Caco-2 (cell line): ENCODE results near the gene WDR81. TPM values are rescaled to one million over a fixed set of nuclear protein-coding genes. Genes with fewer than 3 reads are reported as not detected.
"Not testable (repeated sequence)": the region's sequence is repeated elsewhere in the genome, so short reads cannot be mapped to it uniquely, and the experiment has no call there.

Experiments
- BruUV-seq: library from RNA; stranded (reverse); fragments of 400-500 nt; replicated peaks from 2 replicates; lab custom pipeline; 2021; lab: Mats Ljungman, UMichigan
- CTCF ChIA-PET: fragments of 300-600 bp; sonication (Branson Sonifier 250); formaldehyde crosslinking; loops from one replicate; lab custom pipeline; 2022; ENCODE audit warnings: antibody characterized with exemption; lab: Charles Lee
- POLR2A ChIA-PET: fragments of 300-600 bp; sonication (Branson Sonifier 250); formaldehyde crosslinking; loops from one replicate; lab custom pipeline; 2022; ENCODE audit warnings: antibody characterized with exemption; lab: Charles Lee
- DNase-seq, 2 experiments: peaks; one replicate each; pipeline versions ENCODE4 v3.0.0 to v3.0.0-alpha.2; 2020 to 2022
- H3K27me3 ChIP-seq: replicated peaks from 2 replicates; pipeline ENCODE4 v1.6.0; 2011; ENCODE audit warnings: low read length; ENCODE audit not compliant: control insufficient read depth, insufficient read depth
- H3K36me3 ChIP-seq: 2 replicates; pipeline ENCODE4 v1.5.1; 2011; ENCODE audit warnings: low read length; ENCODE audit not compliant: control insufficient read depth, insufficient read depth
- H3K4me1 ChIP-seq: fragments of 250-450 bp; sonication (Bioruptor Pico); 2 replicates; pipeline ENCODE4 v1.5.1; 2020; ENCODE audit warnings: mild to moderate bottlenecking
- H3K4me3 ChIP-seq: 2 replicates; pipeline ENCODE4 v1.5.1; 2011; ENCODE audit warnings: low read depth, mild to moderate bottlenecking, control low read depth, low read length
- H3K9me3 ChIP-seq: fragments of 250-450 bp; sonication (Bioruptor Pico); 2 replicates; pipeline ENCODE4 v1.5.1; 2020; ENCODE audit warnings: mild to moderate bottlenecking, moderate library complexity
- H3K27ac Mint-ChIP-seq: one replicate; pipeline ENCODE4 v1.8.0; 2022; ENCODE audit warnings: mixed read lengths; ENCODE audit not compliant: unreplicated experiment
- H3K27me3 Mint-ChIP-seq: one replicate; pipeline ENCODE4 v1.8.0; 2022; ENCODE audit warnings: mixed read lengths; ENCODE audit not compliant: insufficient read depth, unreplicated experiment
- H3K36me3 Mint-ChIP-seq: one replicate; pipeline ENCODE4 v1.8.0; 2022; ENCODE audit warnings: mild to moderate bottlenecking, mixed read lengths; ENCODE audit not compliant: insufficient read depth, unreplicated experiment
- H3K4me1 Mint-ChIP-seq: one replicate; pipeline ENCODE4 v1.8.0; 2022; ENCODE audit warnings: low read depth, mixed read lengths; ENCODE audit not compliant: unreplicated experiment
- H3K4me3 Mint-ChIP-seq: one replicate; pipeline ENCODE4 v1.8.0; 2022; ENCODE audit warnings: mild to moderate bottlenecking, moderate library complexity, mixed read lengths; ENCODE audit not compliant: unreplicated experiment
- H3K9me3 Mint-ChIP-seq: one replicate; pipeline ENCODE4 v1.8.0; 2022; ENCODE audit warnings: mixed read lengths; ENCODE audit not compliant: unreplicated experiment
- intact Hi-C: fragments of 100-400 bp; cut with micrococcal nuclease; formaldehyde crosslinking; loops from one replicate; pipeline ENCODE4 v1.10.0; 2022; ENCODE audit not compliant: unreplicated experiment
- total RNA-seq: library from RNA; stranded (reverse); gene quantifications from 2 replicates; pipeline ENCODE4 v1.2.3, GENCODE V29; 2022
- TF ChIP-seq, protein P1 (sequence below), 2 experiments: fragments of 200-600 bp in 1 of 2; IDR thresholded peaks; 1 replicate in 1 of 2; 2 replicates in 1 of 2; pipeline versions ENCODE4 v1.5.1 to v1.8.0; 2011 to 2022; ENCODE audit warnings: antibody characterized with exemption in 1 of 2, control low read depth in 1 of 2, inconsistent platforms in 1 of 2, low read depth in 1 of 2, low read length in 1 of 2, mild to moderate bottlenecking in 1 of 2, moderate library complexity in 1 of 2; ENCODE audit not compliant: insufficient read depth in 1 of 2, severe bottlenecking in 1 of 2, unreplicated experiment in 1 of 2

The WDR81 gene
- total RNA-seq, 1 experiment from 2014 or later, result 26.6 TPM

GRCh38 chr17:1697681-1698080 lies 26.8 kb upstream of the WDR81 start:
- BruUV-seq, result no TSS peak
- Histone ChIP-seq H3K4me3 (no peak overlapping the region), H3K4me1 (peaks cover 5% of the 10 kb centered on the region; the same call in 1 of the 2 replicates), H3K27me3 (no peaks in the 10 kb centered on the region), H3K9me3 (no peaks in the 10 kb centered on the region), H3K36me3 (no peaks in the 10 kb centered on the region)
- TF ChIP-seq, protein P1, sequence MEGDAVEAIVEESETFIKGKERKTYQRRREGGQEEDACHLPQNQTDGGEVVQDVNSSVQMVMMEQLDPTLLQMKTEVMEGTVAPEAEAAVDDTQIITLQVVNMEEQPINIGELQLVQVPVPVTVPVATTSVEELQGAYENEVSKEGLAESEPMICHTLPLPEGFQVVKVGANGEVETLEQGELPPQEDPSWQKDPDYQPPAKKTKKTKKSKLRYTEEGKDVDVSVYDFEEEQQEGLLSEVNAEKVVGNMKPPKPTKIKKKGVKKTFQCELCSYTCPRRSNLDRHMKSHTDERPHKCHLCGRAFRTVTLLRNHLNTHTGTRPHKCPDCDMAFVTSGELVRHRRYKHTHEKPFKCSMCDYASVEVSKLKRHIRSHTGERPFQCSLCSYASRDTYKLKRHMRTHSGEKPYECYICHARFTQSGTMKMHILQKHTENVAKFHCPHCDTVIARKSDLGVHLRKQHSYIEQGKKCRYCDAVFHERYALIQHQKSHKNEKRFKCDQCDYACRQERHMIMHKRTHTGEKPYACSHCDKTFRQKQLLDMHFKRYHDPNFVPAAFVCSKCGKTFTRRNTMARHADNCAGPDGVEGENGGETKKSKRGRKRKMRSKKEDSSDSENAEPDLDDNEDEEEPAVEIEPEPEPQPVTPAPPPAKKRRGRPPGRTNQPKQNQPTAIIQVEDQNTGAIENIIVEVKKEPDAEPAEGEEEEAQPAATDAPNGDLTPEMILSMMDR (IDR thresholded peaks at IDR 0.05; ENCODE audit: insufficient read depth in 1 of 2, low read depth in 1 of 2, low read length in 1 of 2, severe bottlenecking in 1 of 2, unreplicated experiment in 1 of 2), result no peak
- no peaks in the 10 kb centered on the region for H3K9me3 Mint-ChIP-seq
- ChIA-PET CTCF (no interaction called here), POLR2A (interaction anchor here (0.7 to 1.1 kb wide), 3 partner anchors 12 to 184 kb away, joined by 3 to 9 read pairs (median 4); partner anchors contain the start of gene TLCD2)
- H3K4me3 Mint-ChIP-seq, result no peak overlapping the region
- no peaks in the 10 kb centered on the region for H3K36me3 Mint-ChIP-seq
- intact Hi-C loops, result no loop called here
- no peak for DNase-seq
- no peaks in the 10 kb centered on the region for H3K4me1 Mint-ChIP-seq
- H3K27me3 Mint-ChIP-seq, result no peaks in the 10 kb centered on the region
- no peak overlapping the region for H3K27ac Mint-ChIP-seq

DNA sequence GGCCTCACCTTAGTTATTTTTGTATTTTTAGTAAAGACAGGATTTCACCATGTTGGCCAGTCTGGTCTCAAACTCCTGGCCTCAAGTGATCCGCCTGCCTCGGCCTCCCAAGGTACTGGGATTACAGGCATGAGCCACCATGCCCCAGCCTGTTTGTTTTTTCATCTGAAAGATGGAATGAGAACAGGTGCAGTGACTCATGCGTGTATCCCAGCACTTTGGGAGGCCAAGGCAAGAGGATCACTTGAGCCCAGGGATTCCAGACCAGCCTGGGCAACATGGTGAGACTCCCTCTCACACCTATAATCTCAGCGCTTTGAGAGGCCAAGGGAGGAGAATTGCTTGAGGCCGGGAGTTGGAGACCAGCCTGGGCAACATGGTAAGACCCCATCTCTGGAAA lies 24.6 kb upstream of the WDR81 start:
- intact Hi-C loops, result not testable (repeated sequence)

DNA sequence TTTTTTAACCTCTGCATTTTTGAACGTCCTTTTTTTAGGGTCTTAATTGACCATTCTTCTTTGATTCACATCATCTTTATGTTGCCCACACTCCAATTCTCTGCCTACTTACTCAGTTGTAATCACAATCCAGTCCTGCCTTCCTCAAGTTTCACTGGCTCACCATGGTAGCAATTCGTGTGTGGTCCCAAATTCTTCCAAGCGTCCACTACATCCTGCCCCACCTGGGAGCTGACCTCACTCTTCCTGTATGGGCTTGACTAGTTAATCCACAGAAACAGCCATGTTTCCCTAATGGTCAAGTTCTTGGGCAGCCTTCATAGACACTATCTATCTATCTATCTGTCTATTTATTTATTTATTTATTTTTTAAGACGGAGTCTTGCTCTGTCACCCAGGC lies 21.4 kb upstream of the WDR81 start:
- peaks cover 6% of the 10 kb centered on the region for H3K4me1 Mint-ChIP-seq
- H3K4me3 ChIP-seq, result no peak overlapping the region
- no peaks in the 10 kb centered on the region for H3K27me3 Mint-ChIP-seq
- H3K9me3 ChIP-seq, result no peaks in the 10 kb centered on the region
- DNase-seq, result no peak
- H3K4me1 ChIP-seq, result no peaks in the 10 kb centered on the region
- H3K36me3 Mint-ChIP-seq, result peaks cover 9% of the 10 kb centered on the region
- H3K27ac Mint-ChIP-seq, result no peak overlapping the region
- ChIA-PET CTCF (no interaction called here), POLR2A (interaction anchor here (0.7 to 1.5 kb wide), 2 partner anchors 14 to 442 kb away, joined by 3 to 5 read pairs; no protein-coding TSS in a partner anchor)
- BruUV-seq, result no TSS peak
- H3K4me3 Mint-ChIP-seq, result no peak overlapping the region
- H3K9me3 Mint-ChIP-seq, result no peaks in the 10 kb centered on the region
- intact Hi-C loops, result no loop called here
- TF ChIP-seq, protein P1 (IDR thresholded peaks at IDR 0.05; ENCODE audit: insufficient read depth in 1 of 2, low read depth in 1 of 2, low read length in 1 of 2, severe bottlenecking in 1 of 2, unreplicated experiment in 1 of 2), result no peak
- no peaks in the 10 kb centered on the region for H3K27me3 ChIP-seq
- H3K36me3 ChIP-seq, result no peaks in the 10 kb centered on the region

More for the DNA sequence above, 24.6 kb upstream of the WDR81 start:
- H3K9me3 Mint-ChIP-seq, H3K4me1 ChIP-seq, H3K4me3 Mint-ChIP-seq, BruUV-seq, CTCF ChIA-PET, POLR2A ChIA-PET, H3K4me3 ChIP-seq, H3K4me1 Mint-ChIP-seq, H3K27me3 Mint-ChIP-seq, DNase-seq, H3K36me3 Mint-ChIP-seq, H3K27me3 ChIP-seq, H3K9me3 ChIP-seq, H3K27ac Mint-ChIP-seq, H3K36me3 ChIP-seq: not testable (repeated sequence)
